ENCODE results near the gene APOBEC3B.
"Not testable (repeated sequence)": the region's sequence is repeated elsewhere in the genome, so short reads cannot be mapped to it uniquely, and the experiment has no call there.

The APOBEC3B gene

DNA sequence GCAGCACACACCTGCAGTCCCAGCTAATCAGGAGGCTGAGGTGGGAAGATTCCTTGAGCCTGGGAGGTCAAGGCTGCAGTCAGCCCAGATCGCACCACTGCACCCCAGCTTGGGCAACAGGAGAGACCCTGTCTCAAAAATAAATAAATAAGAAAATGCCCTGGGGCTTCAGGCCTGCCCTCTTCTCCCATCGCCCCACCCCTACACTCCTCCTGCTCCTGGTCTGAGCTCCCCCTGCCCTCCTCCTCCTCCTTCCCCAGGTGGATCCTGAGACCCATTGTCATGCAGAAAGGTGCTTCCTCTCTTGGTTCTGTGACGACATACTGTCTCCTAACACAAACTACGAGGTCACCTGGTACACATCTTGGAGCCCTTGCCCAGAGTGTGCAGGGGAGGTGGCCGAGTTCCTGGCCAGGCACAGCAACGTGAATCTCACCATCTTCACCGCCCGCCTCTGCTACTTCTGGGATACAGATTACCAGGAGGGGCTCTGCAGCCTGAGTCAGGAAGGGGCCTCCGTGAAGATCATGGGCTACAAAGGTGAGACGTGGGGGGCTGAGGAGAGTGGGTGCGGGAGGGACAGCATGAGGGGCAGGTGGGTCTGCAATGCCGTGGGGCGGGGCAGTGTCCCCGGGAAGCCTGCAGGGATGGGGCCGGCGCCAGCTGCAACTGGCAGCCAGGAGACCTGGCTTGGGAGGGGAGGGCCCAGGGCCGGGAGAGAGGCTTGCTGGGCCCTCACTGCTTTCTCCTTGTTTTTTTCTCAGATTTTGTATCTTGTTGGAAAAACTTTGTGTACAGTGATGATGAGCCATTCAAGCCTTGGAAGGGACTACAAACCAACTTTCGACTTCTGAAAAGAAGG is 49.5 kb downstream of the APOBEC3B start:
- DNase-seq (ENCODE audit: low read depth), result not testable (repeated sequence)

DNA sequence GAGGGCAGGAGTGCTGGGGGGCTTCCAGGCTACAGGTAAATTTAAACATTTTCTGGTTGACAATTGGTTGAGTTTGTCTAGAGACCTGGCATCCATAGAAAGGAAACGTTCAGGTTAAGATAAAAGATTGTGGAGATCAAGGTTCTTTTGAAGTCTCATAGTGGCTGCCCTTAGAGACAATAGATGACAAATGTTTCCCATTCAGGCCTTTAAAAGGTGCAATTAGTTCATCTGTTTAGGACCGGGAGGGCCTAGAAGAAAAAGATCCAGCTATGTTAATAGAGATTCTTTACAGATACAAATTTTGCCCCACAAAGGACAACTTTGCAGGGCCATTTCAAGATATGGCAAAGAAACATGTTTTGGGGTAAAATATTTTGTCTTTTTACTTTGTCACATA is 54.9 kb downstream of the APOBEC3B start:
- DNase-seq (ENCODE audit: low read depth), result not testable (repeated sequence)

DNA sequence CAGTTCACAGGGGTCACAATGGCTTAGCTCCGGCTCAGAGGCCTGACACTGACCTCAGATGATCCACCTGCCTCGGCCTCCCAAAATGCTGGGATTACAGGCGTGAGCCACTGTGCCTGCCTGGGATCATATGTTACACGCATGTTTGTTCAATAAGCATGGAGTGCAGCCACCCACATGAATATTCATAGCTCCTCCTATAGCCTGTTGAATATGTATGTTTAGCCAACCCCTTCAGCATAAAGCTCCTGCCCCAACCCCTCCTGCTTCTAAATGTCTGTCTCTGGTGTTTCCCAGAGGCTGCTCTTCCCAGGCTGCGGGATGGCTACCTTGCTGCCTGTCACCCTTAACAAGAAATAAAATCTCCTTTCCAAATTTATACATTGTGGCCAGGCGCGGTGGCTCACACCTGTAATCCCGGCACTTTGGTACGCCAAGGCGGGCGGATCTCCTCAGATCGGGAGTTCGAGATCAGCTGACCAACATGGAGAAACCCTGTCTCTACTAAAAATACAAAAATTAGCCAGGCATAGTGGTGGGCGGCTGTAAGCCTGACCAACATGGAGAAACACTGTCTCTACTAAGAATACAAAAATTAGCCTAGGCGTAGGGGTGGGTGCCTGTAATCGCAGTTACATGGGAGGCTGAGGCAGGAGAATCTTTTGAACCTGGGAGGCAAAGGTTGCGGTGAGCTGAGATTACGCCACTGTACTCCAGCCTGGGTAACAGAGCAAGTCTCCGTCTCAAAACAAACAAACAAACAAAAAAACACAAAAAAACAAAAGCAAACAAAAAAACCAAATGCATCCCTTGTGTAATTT is 57.4 kb downstream of the APOBEC3B start:
- DNase-seq (ENCODE audit: low read depth), result no peak

DNA sequence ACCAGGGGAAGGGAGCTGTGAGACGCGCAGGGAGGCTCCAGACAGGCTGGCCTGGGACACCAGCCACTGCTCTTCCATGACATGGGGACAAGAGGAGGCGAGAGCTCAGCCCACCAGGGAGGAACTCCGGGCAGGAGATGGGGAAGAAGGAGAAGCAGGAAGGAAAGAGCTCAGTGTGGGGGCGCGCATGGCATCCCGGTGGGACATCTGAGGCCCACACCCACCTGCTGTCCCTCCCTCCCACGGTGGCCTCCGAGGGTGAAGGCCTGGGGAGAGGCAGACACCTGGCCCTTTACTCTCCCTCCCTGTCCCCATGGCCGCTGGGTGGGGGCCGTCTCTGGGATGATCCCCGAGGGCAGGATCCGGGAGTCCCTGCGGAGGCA is 58.0 kb downstream of the APOBEC3B start:
- DNase-seq (ENCODE audit: low read depth), result not testable (repeated sequence)

DNA sequence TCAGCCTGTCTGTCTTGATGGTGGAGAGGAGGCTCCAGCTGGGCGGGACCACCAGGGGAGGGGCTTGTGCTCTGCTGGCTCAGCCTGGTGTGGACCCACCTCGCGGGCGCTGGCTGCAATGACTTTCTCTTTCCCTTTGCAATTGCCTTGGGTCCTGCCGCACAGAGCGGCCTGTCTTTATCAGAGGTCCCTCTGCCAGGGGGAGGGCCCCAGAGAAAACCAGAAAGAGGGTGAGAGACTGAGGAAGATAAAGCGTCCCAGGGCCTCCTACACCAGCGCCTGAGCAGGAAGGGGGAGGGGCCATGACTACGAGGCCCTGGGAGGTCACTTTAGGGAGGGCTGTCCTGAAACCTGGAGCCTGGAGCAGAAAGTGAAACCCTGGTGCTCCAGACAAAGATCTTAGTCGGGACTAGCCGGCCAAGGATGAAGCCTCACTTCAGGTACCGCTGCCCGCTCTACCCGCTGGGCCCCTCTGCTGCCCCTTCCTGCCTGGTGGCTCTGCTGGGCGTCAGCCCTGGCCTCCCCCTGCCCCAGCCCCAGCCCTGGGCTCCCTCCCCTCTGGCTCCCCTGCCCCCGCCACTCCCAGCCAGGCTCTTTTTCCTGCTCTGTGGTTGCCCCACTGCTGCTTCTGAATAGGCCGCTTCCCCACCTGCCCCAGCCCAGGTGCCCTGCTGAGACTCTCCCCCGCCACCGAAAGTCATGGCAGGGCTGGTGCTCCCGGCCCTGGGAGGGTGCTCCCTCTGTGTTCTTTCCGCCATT is 58.6 kb downstream of the APOBEC3B start, which contains the start of gene APOBEC3F:
Gene APOBEC3F (plus strand): TSS at position 327 of the 759 bp plus-strand sequence. CDS start 97 bp downstream, at position 424.
- DNase-seq (ENCODE audit: low read depth), result peak; percentile 49

DNA sequence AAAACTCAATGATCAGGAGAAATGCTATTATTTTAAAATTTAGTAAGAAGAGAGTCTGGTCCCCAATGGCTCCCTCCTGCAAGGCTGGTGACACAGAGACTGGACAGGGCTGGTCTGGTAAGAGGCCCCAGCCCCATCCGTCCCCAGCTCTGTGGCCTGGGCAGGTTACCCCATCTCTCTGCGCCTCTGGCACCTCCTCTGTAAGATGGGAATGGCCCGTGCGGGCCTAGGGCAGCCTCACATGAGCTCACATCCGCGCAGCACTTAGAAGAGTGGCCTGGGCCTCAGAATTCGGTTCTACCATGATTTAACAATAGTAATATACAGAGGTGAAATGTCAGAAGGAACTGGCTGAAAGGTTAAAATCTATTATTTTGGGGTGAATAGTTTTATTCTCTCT is 59.8 kb downstream of the APOBEC3B start:
- DNase-seq (ENCODE audit: low read depth), result no peak
